ENCODE data around the gene DUSP11. TPM values are rescaled to one million over a fixed set of nuclear protein-coding genes. Genes with fewer than 3 reads are reported as not detected.
"Not testable (repeated sequence)": the region's sequence is repeated elsewhere in the genome, so short reads cannot be mapped to it uniquely, and the experiment has no call there.

Gene DUSP11
- total and polyA plus RNA-seq, 4 donors: 13.9 to 44.1 (median 17.0) TPM

DNA sequence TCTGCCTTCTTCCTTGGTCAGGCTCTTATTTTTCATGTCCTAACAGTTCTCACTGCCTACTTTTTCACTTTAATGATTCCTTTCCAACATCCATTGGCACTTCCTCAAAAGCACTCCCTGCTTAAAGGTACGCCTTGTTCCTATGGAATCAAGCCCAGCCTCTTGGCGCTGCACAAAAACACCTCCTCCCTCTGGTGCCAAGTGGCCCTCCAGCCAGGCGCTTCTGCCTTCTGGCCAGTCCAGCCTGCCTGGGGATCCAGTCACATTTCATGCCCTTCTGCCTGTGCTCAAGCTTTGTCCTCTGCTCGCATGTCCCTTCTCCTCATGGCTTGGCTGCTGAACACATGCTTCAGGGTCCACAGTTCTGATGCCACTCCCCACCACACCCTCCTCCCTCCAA is 49.1 kb downstream of the DUSP11 start:
- DNase-seq (no peak), ATAC-seq (ENCODE audit: insufficient read depth, low FRiP score) (no peak)
- TF ChIP-seq, protein P1, sequence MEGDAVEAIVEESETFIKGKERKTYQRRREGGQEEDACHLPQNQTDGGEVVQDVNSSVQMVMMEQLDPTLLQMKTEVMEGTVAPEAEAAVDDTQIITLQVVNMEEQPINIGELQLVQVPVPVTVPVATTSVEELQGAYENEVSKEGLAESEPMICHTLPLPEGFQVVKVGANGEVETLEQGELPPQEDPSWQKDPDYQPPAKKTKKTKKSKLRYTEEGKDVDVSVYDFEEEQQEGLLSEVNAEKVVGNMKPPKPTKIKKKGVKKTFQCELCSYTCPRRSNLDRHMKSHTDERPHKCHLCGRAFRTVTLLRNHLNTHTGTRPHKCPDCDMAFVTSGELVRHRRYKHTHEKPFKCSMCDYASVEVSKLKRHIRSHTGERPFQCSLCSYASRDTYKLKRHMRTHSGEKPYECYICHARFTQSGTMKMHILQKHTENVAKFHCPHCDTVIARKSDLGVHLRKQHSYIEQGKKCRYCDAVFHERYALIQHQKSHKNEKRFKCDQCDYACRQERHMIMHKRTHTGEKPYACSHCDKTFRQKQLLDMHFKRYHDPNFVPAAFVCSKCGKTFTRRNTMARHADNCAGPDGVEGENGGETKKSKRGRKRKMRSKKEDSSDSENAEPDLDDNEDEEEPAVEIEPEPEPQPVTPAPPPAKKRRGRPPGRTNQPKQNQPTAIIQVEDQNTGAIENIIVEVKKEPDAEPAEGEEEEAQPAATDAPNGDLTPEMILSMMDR (IDR thresholded peaks at IDR 0.05; ENCODE audit: control extremely low read depth, extremely low read depth): no peak
- no peak overlapping the region for H3K4me3 ChIP-seq
- H3K9me3 ChIP-seq (ENCODE audit: control insufficient read depth in 4 of 4, insufficient read depth in 3 of 4, low read length in 3 of 4): no peaks in the 10 kb centered on the region
- no peaks in the 10 kb centered on the region for H3K27me3 ChIP-seq (ENCODE audit: control insufficient read depth in 3 of 3, insufficient read depth in 3 of 3, low read length in 2 of 3)
- no peak overlapping the region for H3K27ac ChIP-seq (ENCODE audit: low read depth in 1 of 2, low read length in 1 of 2)
- peaks cover 6 to 28% (median 20%) of the 10 kb centered on the region in 4 donors for H3K36me3 ChIP-seq (ENCODE audit: control insufficient read depth in 4 of 4, insufficient read depth in 4 of 4, low read length in 4 of 4)
- H3K9ac ChIP-seq (ENCODE audit: insufficient read depth in 1 of 2, low read length in 2 of 2): no peak overlapping the region
- peaks cover 0 to 2% (median 0%) of the 10 kb centered on the region in 5 donors for H3K4me1 ChIP-seq (ENCODE audit: control insufficient read depth in 5 of 5, insufficient read depth in 5 of 5, low read length in 5 of 5)
- 83 to 86% methylated on average over 4 of the region's 4 CpGs for WGBS, 2 donors

DNA sequence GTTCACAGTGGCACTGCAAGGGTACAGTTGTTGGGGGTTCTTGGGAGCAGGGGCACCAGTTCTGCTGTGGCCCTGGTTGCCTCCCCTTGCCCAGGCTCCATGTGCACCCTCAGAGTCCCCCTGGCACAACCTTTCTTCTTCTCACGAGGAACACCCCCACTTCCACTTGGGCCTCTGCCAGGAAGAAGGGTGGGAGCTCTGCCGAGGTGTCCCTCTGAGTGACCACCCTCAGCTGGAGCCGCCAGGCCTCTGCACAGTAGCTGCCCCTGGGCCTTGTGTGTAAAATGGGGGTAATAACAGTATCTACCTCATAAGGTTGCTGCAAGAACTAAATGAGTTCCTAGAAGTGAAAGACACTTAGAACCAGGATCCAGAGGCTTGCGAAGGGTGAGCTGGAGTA is 51.2 kb downstream of the DUSP11 start:
- ATAC-seq (ENCODE audit: insufficient read depth, low FRiP score): no peak
- Histone ChIP-seq H3K36me3 (ENCODE audit: control insufficient read depth in 4 of 4, insufficient read depth in 4 of 4, low read length in 4 of 4) (peaks cover 6 to 26% (median 18%) of the 10 kb centered on the region in 4 donors), H3K4me3 (no peak overlapping the region), H3K27ac (ENCODE audit: low read depth in 1 of 2, low read length in 1 of 2) (no peak overlapping the region), H3K9ac (ENCODE audit: insufficient read depth in 1 of 2, low read length in 2 of 2) (no peak overlapping the region), H3K27me3 (ENCODE audit: control insufficient read depth in 3 of 3, insufficient read depth in 3 of 3, low read length in 2 of 3) (no peaks in the 10 kb centered on the region), H3K4me1 (ENCODE audit: control insufficient read depth in 5 of 5, insufficient read depth in 5 of 5, low read length in 5 of 5) (no peaks in the 10 kb centered on the region), H3K9me3 (ENCODE audit: control insufficient read depth in 4 of 4, insufficient read depth in 3 of 4, low read length in 3 of 4) (no peaks in the 10 kb centered on the region)
- 72 to 76% methylated on average over 4 of the region's 4 CpGs for WGBS, 2 donors
- DNase-seq: no peak
- TF ChIP-seq, protein P1 (IDR thresholded peaks at IDR 0.05; ENCODE audit: control extremely low read depth, extremely low read depth): no peak

DNA sequence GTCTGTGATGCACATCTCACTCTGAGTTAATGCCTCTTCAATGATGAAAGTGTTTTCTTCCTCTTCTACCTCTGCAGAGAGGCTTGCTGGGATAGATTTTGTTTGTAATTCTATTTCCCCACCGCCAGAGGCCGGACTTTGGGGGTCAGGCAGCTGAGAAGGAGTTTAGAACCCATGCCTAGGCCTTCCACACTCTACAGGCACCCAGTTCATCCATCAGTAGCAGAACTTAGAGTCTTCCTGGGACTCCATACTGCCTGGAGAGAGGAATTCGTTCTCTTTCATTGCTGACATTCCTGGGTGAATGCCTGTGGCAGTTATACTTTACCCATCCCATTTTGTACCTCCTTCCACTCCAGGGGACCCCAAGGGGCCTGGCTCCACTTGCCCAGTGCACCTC is 51.9 kb downstream of the DUSP11 start:
- Histone ChIP-seq H3K27ac (ENCODE audit: low read depth in 1 of 2, low read length in 1 of 2) (no peak overlapping the region), H3K9me3 (ENCODE audit: control insufficient read depth in 4 of 4, insufficient read depth in 3 of 4, low read length in 3 of 4) (no peaks in the 10 kb centered on the region), H3K36me3 (ENCODE audit: control insufficient read depth in 4 of 4, insufficient read depth in 4 of 4, low read length in 4 of 4) (peaks cover 6 to 21% (median 15%) of the 10 kb centered on the region in 4 donors), H3K4me3 (no peak overlapping the region), H3K27me3 (ENCODE audit: control insufficient read depth in 3 of 3, insufficient read depth in 3 of 3, low read length in 2 of 3) (no peaks in the 10 kb centered on the region), H3K4me1 (ENCODE audit: control insufficient read depth in 5 of 5, insufficient read depth in 5 of 5, low read length in 5 of 5) (no peaks in the 10 kb centered on the region), H3K9ac (ENCODE audit: insufficient read depth in 1 of 2, low read length in 2 of 2) (no peak overlapping the region)
- no peak for ATAC-seq (ENCODE audit: insufficient read depth, low FRiP score)
- TF ChIP-seq, protein P1 (IDR thresholded peaks at IDR 0.05; ENCODE audit: control extremely low read depth, extremely low read depth): no peak
- DNase-seq: no peak
- WGBS, 2 donors: 82 to 83% methylated on average over 3 of the region's 3 CpGs

DNA sequence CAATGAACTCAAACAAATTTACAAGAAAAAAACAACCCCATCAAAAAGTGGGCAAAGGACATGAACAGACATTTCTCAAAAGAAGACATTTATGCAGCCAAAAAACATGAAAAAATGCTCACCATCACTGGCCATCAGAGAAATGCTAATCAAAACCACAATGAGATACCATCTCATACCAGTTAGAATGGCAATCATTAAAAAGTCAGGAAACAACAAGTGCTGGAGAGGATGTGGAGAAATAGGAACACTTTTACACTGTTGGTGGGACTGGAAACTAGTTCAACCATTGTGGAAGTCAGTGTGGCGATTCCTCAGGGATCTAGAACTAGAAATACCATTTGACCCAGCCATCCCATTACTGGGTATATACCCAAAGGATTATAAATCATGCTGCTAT is 53.2 kb downstream of the DUSP11 start:
- WGBS, 2 donors: no CpG with 5 or more reads among the region's 1 CpG
- not testable (repeated sequence) for H3K27ac ChIP-seq (ENCODE audit: low read depth in 1 of 2, low read length in 1 of 2); DNase-seq; H3K9ac ChIP-seq (ENCODE audit: insufficient read depth in 1 of 2, low read length in 2 of 2); H3K4me3 ChIP-seq; H3K4me1 ChIP-seq (ENCODE audit: control insufficient read depth in 5 of 5, insufficient read depth in 5 of 5, low read length in 5 of 5); H3K27me3 ChIP-seq (ENCODE audit: control insufficient read depth in 3 of 3, insufficient read depth in 3 of 3, low read length in 2 of 3); ATAC-seq (ENCODE audit: insufficient read depth, low FRiP score); H3K9me3 ChIP-seq (ENCODE audit: control insufficient read depth in 4 of 4, insufficient read depth in 3 of 4, low read length in 3 of 4)
- peaks cover 2 to 18% (median 11%) of the 10 kb centered on the region in 4 donors for H3K36me3 ChIP-seq (ENCODE audit: control insufficient read depth in 4 of 4, insufficient read depth in 4 of 4, low read length in 4 of 4)
